NCI-H2081 (cell line): ENCODE data around the gene DCAF10.
"Not testable (repeated sequence)": the region's sequence is repeated elsewhere in the genome, so short reads cannot be mapped to it uniquely, and the experiment has no call there.

ENCODE experiments used
- DNase-seq, 2 experiments: peaks; one replicate each; lab custom pipeline; 2025; lab: John Stamatoyannopoulos, UW

The DCAF10 gene

DNA sequence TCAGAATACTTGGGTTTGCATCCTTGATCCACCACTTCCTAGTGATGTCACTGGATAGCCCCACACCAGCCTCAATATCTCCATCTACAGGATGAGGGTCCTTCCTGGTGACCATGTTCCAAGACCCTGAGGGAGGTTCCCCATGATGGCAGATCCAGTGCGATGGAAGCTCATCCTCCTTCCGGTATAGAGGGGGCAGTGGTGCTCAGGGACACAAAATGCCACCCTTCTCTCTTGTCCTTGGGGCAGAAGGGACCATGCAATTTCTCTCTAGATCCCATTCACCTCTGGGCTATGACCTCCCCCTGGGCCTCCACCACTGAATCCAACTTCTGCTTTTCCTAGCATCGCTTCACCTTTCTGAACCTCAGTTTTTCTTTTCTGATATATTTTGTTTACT is 108.7 kb downstream of the DCAF10 start:
- DNase-seq: no peak

- DNase-seq: not testable (repeated sequence)
Observed at GRCh38 chr9:37909836-37910235, 109.2 kb downstream of the DCAF10 start.

- no peak for DNase-seq
Observed at GRCh38 chr9:37910271-37910670, 109.7 kb downstream of the DCAF10 start.

GRCh38 chr9:37911271-37911681 is 110.7 kb downstream of the DCAF10 start:
- DNase-seq: no peak

DNA sequence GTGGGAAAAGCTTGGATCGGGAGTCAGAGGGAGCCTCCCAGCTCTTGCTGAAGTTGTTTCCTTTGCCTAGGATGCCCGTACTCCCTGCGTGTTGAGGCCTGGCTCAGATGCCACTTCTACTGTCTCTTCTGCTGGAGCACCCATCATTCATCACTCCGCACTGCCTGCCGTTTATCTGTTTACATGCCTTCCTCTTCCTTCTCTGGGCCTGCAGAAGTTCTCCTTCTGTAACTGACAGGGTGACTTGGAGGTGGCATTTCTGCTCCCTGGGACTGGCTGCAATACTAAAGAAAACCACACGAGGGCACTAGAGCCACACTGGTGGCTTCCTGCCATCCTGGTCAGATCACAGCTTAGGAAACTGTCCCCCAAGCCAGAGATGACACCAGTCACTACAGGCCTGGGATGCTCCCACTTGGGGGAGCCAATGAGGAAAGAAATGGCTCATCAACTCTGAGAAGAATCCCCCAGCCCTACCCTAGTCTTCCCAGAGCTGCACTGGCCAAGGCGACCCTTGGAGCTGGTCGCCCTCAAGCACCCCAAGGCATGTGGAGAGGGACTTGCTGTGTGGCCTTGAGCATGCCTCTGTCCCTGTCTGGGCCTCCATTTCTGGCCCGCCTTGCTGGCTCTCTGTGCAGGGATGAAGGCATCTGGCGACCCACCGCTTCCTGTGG is 113.0 kb downstream of the DCAF10 start:
- peak; percentile 75 to 80 for DNase-seq

GRCh38 chr9:37914154-37914551 is 113.6 kb downstream of the DCAF10 start:
- no peak for DNase-seq

DNA sequence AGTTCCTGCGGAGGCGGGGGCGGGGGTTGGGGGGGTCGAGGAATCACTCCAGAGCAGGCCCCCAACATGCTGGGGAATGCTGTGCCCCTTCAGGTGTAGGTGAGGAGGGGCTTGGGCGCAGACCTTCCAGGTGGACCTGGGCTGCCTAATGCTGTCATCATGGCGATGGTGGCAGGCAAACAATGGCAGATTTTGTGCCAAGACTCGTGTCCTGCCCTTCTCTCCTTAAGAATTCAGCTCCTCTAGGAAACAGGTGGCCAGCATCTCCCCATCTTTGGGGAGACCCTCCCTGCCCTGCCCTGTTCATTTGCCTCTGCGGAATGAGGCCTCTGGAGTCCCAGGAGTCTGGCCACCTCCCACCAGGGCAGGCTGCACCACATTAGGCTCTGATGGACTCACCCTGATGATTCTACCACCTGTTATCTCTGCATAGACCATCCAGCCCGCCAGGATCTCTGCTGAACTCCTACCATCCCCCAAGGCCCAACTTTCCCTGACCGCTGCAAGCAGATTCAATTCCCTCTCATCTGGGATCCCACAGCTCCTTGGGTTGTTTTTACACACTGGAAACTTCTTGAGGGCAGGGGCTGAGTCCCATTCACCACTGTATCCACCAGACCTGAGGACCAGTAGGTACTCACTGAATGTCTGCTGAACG is 114.2 kb downstream of the DCAF10 start:
- DNase-seq: no peak

- DNase-seq: no peak
Observed at GRCh38 chr9:37915911-37916470, 115.4 kb downstream of the DCAF10 start.

GRCh38 chr9:37916471-37917312 is 116.1 kb downstream of the DCAF10 start:
- DNase-seq: no peak
